ENCODE results near the gene PARD3. TPM values are rescaled to one million over a fixed set of nuclear protein-coding genes. Genes with fewer than 3 reads are reported as not detected.
A peak's percentile ranks its signal among the peaks of the same experiment; 100 is the strongest.

Gene PARD3
- total RNA-seq, 1 donor from 2014 or later: 98.2 TPM

DNA sequence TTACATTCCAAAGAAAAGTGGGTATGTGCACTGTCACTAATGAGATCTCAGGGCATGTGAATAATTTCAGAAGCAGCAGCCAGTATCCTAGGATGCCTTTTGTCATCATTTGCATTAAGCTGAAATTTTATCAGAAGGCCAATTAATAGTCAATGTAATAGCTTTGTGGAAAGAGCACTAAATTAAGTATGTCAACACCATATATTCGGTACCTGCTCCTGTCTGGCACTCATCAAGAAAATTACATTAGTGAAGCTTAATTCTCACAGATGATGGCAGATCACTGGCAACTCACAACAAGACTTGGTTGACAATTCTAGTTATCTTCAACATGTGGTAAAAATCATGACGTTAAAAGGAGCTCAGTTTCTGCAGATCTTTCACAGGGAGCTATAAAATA, 271.4 kb downstream of the PARD3 start:
- Histone ChIP-seq H3K4me3 (ENCODE audit: low read depth, low read length) (no peak overlapping the region), H3K27me3 (ENCODE audit: control insufficient read depth, insufficient read depth, low read length) (no peaks in the 10 kb centered on the region), H3K36me3 (ENCODE audit: control insufficient read depth, insufficient read depth, low read length) (no peaks in the 10 kb centered on the region)
- no peak for FAIRE-seq
- no peak for DNase-seq (ENCODE audit: low read depth)
- TF ChIP-seq, protein P1, sequence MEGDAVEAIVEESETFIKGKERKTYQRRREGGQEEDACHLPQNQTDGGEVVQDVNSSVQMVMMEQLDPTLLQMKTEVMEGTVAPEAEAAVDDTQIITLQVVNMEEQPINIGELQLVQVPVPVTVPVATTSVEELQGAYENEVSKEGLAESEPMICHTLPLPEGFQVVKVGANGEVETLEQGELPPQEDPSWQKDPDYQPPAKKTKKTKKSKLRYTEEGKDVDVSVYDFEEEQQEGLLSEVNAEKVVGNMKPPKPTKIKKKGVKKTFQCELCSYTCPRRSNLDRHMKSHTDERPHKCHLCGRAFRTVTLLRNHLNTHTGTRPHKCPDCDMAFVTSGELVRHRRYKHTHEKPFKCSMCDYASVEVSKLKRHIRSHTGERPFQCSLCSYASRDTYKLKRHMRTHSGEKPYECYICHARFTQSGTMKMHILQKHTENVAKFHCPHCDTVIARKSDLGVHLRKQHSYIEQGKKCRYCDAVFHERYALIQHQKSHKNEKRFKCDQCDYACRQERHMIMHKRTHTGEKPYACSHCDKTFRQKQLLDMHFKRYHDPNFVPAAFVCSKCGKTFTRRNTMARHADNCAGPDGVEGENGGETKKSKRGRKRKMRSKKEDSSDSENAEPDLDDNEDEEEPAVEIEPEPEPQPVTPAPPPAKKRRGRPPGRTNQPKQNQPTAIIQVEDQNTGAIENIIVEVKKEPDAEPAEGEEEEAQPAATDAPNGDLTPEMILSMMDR (IDR thresholded peaks at IDR 0.05; ENCODE audit: insufficient read depth, low read length, severe bottlenecking): no peak

DNA sequence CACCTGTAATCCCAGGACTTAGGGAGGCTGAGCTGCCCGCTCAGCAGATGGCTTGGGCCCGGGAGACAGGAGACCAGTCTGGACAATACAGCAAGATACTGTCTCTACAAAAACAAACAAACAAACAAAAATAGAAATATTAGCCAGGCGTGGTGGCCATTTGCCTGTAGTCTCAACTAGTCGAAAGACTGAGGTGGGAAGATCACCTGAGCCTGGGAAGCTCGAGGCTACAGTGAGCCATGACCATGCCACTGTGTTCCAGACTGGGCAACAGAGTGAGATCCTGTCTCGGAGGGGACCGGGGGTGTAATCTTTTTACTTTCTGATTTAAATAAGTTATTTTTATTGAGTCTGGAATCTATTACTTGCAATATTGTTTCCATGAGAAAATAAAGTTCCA, 274.6 kb downstream of the PARD3 start:
- DNase-seq (ENCODE audit: low read depth): no peak
- H3K27me3 ChIP-seq (ENCODE audit: control insufficient read depth, insufficient read depth, low read length): no peaks in the 10 kb centered on the region
- TF ChIP-seq, protein P1 (IDR thresholded peaks at IDR 0.05; ENCODE audit: insufficient read depth, low read length, severe bottlenecking): no peak
- FAIRE-seq: no peak
- H3K4me3 ChIP-seq (ENCODE audit: low read depth, low read length): no peak overlapping the region
- no peaks in the 10 kb centered on the region for H3K36me3 ChIP-seq (ENCODE audit: control insufficient read depth, insufficient read depth, low read length)

DNA sequence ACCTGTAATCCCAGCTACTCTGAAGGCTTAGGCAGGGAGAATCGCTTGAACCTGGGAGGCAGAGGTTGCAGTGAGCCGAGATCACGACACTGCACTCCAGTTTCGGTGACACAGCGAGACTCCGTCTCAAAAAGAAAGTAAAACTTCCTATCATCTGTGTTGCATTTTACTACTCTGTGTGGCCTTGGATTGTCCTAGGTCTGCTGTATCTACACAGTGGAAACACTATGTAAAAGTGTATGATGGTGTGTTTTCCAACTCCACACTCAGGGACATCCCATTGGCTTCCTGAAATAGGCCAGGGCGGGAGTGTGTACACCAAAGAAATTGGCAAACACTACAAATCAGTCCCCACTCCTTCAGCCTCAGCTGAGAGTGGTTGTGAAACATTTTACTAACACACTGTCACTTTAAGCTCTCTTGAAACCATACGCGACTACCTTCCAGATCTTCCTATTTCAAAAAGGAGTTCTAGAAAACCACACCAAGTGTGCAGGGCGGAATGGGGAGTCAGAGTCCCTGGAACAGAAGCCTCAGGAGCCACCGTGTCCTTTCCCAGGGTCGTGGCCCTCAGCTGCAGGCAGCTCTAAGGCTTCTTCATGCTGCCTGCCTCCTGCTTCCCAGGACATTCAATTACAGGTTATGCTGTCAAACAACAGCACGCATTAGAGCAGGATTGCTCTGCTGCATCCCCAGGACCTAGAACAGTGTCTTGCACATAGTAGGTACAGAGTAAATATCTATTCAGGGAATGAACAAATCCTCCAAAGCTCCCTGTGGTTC, 275.4 kb downstream of the PARD3 start:
- H3K36me3 ChIP-seq (ENCODE audit: control insufficient read depth, insufficient read depth, low read length): no peaks in the 10 kb centered on the region
- H3K4me3 ChIP-seq (ENCODE audit: low read depth, low read length): no peak overlapping the region
- peak; percentile 7 for FAIRE-seq

DNA sequence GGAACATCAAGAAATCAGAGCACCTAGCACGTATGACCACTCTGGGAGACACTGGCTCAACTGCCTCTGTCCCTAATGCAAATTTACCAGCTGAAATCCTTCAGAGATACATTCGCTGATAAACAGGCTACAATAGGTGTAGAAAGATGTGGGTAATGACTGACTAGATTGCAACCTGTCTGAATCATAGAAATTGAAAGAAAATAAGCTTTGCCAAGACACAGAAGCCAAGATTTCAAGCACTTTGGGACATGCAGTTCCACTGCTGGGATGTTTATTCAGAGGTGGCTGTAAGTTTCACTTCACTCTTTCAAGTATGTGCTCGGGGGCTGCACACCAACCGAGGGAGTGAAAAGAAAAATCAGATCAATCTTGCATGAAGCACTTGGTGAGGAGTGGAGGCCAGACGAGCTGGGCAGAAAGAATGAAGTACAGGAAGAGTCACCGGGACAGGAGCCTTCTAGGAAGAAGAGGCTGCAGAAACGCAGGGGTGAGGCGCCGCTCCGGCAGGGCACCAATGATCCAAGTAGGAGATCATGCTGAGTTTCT, 276.7 kb downstream of the PARD3 start:
- TF ChIP-seq, protein P1 (IDR thresholded peaks at IDR 0.05; ENCODE audit: insufficient read depth, low read length, severe bottlenecking): no peak
- peak; percentile 52 for DNase-seq (ENCODE audit: low read depth)
- Histone ChIP-seq H3K4me3 (ENCODE audit: low read depth, low read length) (no peak overlapping the region), H3K36me3 (ENCODE audit: control insufficient read depth, insufficient read depth, low read length) (no peaks in the 10 kb centered on the region), H3K27me3 (ENCODE audit: control insufficient read depth, insufficient read depth, low read length) (no peaks in the 10 kb centered on the region)
- FAIRE-seq: no peak

More for the DNA sequence above, 275.4 kb downstream of the PARD3 start:
- no peaks in the 10 kb centered on the region for H3K27me3 ChIP-seq (ENCODE audit: control insufficient read depth, insufficient read depth, low read length)
- TF ChIP-seq, protein P1 (IDR thresholded peaks at IDR 0.05; ENCODE audit: insufficient read depth, low read length, severe bottlenecking): no peak
- DNase-seq (ENCODE audit: low read depth): peak; percentile 14

DNA sequence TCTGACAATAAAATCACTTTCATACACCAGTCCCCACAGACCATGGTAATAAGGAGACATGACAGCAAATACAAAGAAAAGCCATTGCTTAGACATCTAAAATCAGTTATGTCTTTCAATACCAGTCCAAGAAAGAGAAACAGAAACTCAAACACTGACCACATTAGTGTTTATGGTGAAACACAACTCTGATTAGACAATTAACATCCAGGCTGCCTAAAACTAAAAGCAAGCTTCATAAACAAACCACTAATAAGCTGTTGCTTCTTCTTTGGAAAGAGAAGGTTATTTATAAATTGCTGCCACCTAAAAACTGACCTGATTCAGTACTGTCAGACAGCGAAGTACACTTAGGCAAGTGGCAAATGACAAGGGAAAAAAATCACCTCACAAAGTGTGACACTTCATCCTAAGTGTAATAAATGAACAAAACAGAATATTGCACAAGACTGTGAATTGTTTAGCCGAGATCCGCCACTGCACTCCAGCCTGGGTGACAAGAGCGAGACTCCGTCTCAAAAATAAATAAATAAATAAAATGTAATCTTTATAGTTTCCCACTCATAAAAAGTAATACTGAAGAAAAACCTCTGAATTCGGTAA, 277.4 kb downstream of the PARD3 start:
- Histone ChIP-seq H3K4me3 (ENCODE audit: low read depth, low read length) (no peak overlapping the region), H3K36me3 (ENCODE audit: control insufficient read depth, insufficient read depth, low read length) (no peaks in the 10 kb centered on the region), H3K27me3 (ENCODE audit: control insufficient read depth, insufficient read depth, low read length) (no peaks in the 10 kb centered on the region)
- TF ChIP-seq, protein P1 (IDR thresholded peaks at IDR 0.05; ENCODE audit: insufficient read depth, low read length, severe bottlenecking): no peak
- no peak for FAIRE-seq
- no peak for DNase-seq (ENCODE audit: low read depth)
